HK-2 (cell line): ENCODE measurements around the gene MSL3B.
"Not testable (repeated sequence)": the region's sequence is repeated elsewhere in the genome, so short reads cannot be mapped to it uniquely, and the experiment has no call there.

ENCODE experiments used
- DNase-seq: peaks from one replicate; pipeline ENCODE4 v3.0.0-alpha.2; 2018; ENCODE audit not compliant: unreplicated experiment

MSL3B gene

GRCh38 chr2:233867993-233868532, at the start of gene MSL3B:
Gene MSL3B, minus strand, starts transcription at chr2:233868386.
- DNase-seq, result peak; percentile 63

- no peak for DNase-seq
Measured at GRCh38 chr2:233917116-233917515, 48.9 kb upstream of the MSL3B start, which contains the start of gene TRPM8. Gene TRPM8, plus strand, starts transcription at chr2:233917373. Its CDS starts 9,165 bp downstream, at chr2:233926538.

DNA sequence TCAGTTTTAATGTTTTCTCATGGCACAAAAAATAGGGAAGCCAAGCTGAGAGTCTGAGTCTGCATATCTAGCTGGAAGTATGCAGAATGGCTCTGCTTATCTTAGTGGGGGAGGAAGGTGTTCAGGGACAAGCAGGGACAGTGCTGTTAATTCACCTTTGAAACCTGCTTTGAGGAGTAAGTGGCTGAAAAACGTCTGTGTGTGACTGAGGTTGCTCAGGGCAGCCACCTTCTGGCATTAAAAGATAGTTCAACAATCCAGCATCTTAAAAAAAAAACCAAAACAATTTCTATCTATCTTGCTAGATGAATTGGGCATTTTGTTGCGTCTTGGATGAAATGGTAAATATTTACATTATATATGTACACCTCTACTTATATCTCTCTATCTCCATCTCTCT, 46.9 kb upstream of the MSL3B start:
- DNase-seq, result no peak

- DNase-seq, result peak; percentile 52
Measured at GRCh38 chr2:233912691-233913423, 44.7 kb upstream of the MSL3B start.

- no peak for DNase-seq
Measured at GRCh38 chr2:233907627-233908026, 39.4 kb upstream of the MSL3B start.

DNA sequence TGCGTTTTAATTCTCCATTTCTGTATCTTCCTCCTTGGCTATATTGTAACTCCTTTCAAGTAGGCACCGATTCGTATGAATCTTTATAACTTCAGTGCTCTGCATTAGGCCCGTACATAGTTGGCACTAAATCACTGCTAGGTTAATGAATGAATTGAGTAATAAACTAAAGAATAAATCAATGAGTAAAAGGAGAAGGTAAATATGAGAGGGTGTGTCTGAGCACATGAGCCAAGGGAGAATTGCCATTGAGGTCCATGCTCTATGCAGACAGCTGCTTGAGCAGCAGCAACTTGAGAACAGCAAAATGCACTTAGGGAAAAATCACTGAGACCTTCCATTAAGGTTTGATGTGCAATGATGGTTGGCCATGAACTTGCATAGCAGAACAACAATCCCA, 37.8 kb upstream of the MSL3B start:
- DNase-seq, result no peak

GRCh38 chr2:233901884-233902283, 33.7 kb upstream of the MSL3B start:
- no peak for DNase-seq

GRCh38 chr2:233901367-233901766, 33.2 kb upstream of the MSL3B start:
- no peak for DNase-seq

GRCh38 chr2:233896253-233896652, 28.1 kb upstream of the MSL3B start:
- not testable (repeated sequence) for DNase-seq

DNA sequence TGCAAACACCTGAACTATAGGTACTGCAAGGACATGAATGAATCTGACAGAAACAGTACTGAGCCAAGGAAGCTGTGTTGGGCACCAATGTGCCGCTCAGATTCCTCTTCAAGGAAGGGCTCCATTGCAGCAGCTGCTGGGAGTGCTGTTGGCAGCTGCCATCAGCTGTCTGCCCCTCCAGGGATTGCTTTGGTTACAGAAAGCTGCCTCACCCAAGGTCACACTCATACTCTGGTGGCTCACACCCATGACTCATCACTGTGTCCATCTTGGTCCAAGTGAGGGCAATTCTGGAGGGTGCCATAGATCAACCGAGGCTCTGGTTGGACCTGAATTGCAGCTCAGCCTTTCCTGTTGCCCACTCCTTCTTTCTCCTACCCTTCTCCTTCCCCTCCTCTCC, 24.6 kb upstream of the MSL3B start:
- DNase-seq, result no peak

- no peak for DNase-seq
Measured at GRCh38 chr2:233882353-233882752, 14.2 kb upstream of the MSL3B start.

DNA sequence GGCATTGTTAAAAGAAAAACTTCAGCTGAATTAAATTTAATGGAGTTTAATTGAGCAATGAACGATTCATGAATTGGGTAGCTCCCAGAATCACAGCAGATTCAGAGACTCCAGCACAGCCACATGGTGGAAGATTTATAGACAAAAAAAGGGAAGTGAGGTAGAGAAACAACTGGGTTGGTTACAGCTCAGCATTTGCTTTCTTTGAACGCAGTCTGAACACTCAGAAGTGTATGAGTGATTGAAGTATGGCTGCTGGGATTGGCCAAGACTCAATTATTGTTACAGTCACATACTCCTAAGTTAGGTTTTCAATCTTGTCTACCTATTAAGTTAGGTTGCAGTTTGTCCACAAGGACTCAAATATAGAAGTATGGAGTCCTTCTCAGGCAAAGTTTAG, 3.9 kb upstream of the MSL3B start:
- DNase-seq, result not testable (repeated sequence)

DNA sequence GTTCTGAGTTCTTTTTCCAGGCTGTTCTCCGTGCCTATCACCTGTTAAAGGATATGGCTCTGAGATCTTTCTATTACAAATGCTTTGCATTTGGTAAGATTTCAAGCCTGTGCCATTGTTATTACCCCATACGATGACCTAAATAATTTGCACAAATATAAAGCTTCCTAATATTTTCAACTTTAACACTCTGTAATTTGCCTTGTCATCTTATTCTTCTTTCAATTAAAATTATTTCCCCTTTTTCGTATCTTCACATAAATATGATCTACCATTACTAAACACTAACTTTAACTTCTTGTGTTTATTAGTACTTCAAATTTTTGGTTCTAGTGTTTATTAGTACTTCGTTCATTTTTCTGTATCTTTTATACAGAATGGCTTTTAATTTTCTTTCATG, 3.2 kb upstream of the MSL3B start:
- no peak for DNase-seq

DNA sequence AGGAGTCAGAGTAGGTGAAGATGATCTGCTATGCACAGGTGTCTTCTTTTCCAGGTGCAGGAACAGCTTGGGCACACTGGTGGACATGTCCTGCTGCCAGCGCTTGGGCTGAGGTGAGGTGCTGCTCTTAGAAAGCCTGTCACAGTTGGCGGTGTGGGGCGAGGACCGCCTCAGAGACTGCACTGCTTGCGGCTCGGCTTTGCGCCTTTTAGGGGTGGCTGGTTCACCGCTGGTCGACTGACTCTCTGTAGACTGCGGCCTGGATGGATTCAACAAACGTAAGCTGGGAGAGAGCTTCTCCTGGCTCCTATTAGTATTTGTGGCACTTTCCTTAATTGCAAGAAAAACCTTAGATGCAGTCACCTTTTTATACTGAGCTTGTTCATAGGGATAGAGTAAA, 1.7 kb downstream of the MSL3B start:
- no peak for DNase-seq

GRCh38 chr2:233865838-233866237, 2.3 kb downstream of the MSL3B start:
- DNase-seq, result no peak

- DNase-seq, result no peak
Measured at GRCh38 chr2:233862261-233862768, 5.9 kb downstream of the MSL3B start.

GRCh38 chr2:233858331-233858730, 9.9 kb downstream of the MSL3B start:
- no peak for DNase-seq

GRCh38 chr2:233857511-233858141, 10.6 kb downstream of the MSL3B start:
- no peak for DNase-seq

- no peak for DNase-seq
Measured at GRCh38 chr2:233856184-233856583, 12.0 kb downstream of the MSL3B start.

- DNase-seq, result no peak
Measured at GRCh38 chr2:233855345-233855744, 12.8 kb downstream of the MSL3B start.

DNA sequence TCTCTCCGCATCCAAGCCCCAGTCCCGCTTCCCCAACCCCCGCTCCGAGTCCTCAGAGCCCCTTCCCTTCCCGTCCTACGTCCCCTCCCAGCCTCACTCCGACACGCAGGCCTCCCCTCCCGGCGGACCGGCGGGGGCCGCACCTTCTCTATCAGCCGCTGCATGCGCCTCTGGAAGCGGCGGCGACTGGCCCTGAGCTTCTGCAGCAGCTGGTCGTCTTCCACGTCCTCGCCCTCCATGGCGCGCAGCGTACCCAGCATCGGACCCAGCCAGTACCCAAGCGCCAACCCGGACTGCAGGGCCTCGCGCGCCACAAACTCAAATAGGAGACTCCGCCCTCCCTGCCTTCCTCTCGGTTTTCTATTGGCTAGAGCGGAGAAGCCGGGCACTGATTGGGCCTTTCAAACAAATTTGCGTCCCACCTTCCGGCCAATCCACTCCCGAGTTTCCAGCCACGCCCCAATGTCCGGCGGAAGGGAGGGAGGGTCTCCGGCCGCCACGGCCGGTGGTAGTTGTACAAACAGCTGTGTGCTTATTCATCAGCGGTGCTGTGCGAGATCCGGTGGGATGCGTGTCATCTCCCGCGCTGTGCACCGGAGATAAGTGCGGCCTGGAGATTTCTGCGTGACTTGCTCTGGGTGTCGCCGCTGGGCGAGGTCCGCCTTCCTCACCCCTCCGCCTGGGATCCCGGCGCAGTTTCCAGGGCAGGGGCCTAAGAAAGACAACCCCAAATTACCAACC, 13.8 kb downstream of the MSL3B start, which contains the start of gene HJURP:
Gene HJURP, minus strand, starts transcription at position 295 of the 741 bp plus-strand sequence. Its CDS starts 35 bp downstream, at position 260.
- DNase-seq, result peak; percentile 97

- no peak for DNase-seq
Measured at GRCh38 chr2:233853883-233854240, 14.3 kb downstream of the MSL3B start.
